ENCODE results near the gene PREB.
A peak's percentile ranks its signal among the peaks of the same experiment; 100 is the strongest.

The PREB gene

GRCh38 chr2:27152796-27153464 is 18.5 kb upstream of the PREB start:
- Histone ChIP-seq H3K4me3 (ENCODE audit: severe bottlenecking) (no peak overlapping the region), H3K36me3 (ENCODE audit: low read depth) (no peaks in the 10 kb centered on the region), H3K27me3 (ENCODE audit: insufficient read depth, poor library complexity, severe bottlenecking) (no peaks in the 10 kb centered on the region), H3K9me3 (ENCODE audit: severe bottlenecking) (no peaks in the 10 kb centered on the region), H3K27ac (ENCODE audit: poor library complexity, severe bottlenecking) (no peak overlapping the region), H3K4me1 (ENCODE audit: insufficient read depth, poor library complexity, severe bottlenecking) (no peaks in the 10 kb centered on the region)
- peak; percentile 61 for ATAC-seq (ENCODE audit: low read depth)
- DNase-seq (ENCODE audit: low spot score), result no peak
- TF ChIP-seq CTCF (IDR thresholded peaks at IDR 0.05; ENCODE audit: poor library complexity, severe bottlenecking), result no peak

- peak; percentile 47; the same call in 1 of the 3 replicates for ATAC-seq (ENCODE audit: low read depth)
- Histone ChIP-seq H3K27ac (ENCODE audit: poor library complexity, severe bottlenecking) (no peak overlapping the region), H3K9me3 (ENCODE audit: severe bottlenecking) (no peaks in the 10 kb centered on the region), H3K27me3 (ENCODE audit: insufficient read depth, poor library complexity, severe bottlenecking) (no peaks in the 10 kb centered on the region), H3K36me3 (ENCODE audit: low read depth) (no peaks in the 10 kb centered on the region), H3K4me1 (ENCODE audit: insufficient read depth, poor library complexity, severe bottlenecking) (no peaks in the 10 kb centered on the region), H3K4me3 (ENCODE audit: severe bottlenecking) (no peak overlapping the region)
- TF ChIP-seq CTCF (IDR thresholded peaks at IDR 0.05; ENCODE audit: poor library complexity, severe bottlenecking), result no peak
- DNase-seq (ENCODE audit: low spot score), result no peak
Measured at GRCh38 chr2:27152102-27152795, 17.8 kb upstream of the PREB start.

- no peak for DNase-seq (ENCODE audit: low spot score)
- H3K27me3 ChIP-seq (ENCODE audit: insufficient read depth, poor library complexity, severe bottlenecking), result no peaks in the 10 kb centered on the region
- no peaks in the 10 kb centered on the region for H3K36me3 ChIP-seq (ENCODE audit: low read depth)
- no peaks in the 10 kb centered on the region for H3K4me1 ChIP-seq (ENCODE audit: insufficient read depth, poor library complexity, severe bottlenecking)
- no peak overlapping the region for H3K4me3 ChIP-seq (ENCODE audit: severe bottlenecking)
- H3K27ac ChIP-seq (ENCODE audit: poor library complexity, severe bottlenecking), result no peak overlapping the region
- H3K9me3 ChIP-seq (ENCODE audit: severe bottlenecking), result no peaks in the 10 kb centered on the region
- no peak for ATAC-seq (ENCODE audit: low read depth)
- no peak for TF ChIP-seq CTCF (IDR thresholded peaks at IDR 0.05; ENCODE audit: poor library complexity, severe bottlenecking)
Measured at GRCh38 chr2:27150639-27151230, 16.3 kb upstream of the PREB start.

GRCh38 chr2:27149570-27150405 is 15.4 kb upstream of the PREB start:
- no peaks in the 10 kb centered on the region for H3K36me3 ChIP-seq (ENCODE audit: low read depth)
- DNase-seq (ENCODE audit: low spot score) (no peak), ATAC-seq (ENCODE audit: low read depth) (no peak)
- no peak overlapping the region for H3K4me3 ChIP-seq (ENCODE audit: severe bottlenecking)
- H3K27me3 ChIP-seq (ENCODE audit: insufficient read depth, poor library complexity, severe bottlenecking), result no peaks in the 10 kb centered on the region
- H3K9me3 ChIP-seq (ENCODE audit: severe bottlenecking), result no peaks in the 10 kb centered on the region
- H3K4me1 ChIP-seq (ENCODE audit: insufficient read depth, poor library complexity, severe bottlenecking), result no peaks in the 10 kb centered on the region
- TF ChIP-seq CTCF (IDR thresholded peaks at IDR 0.05; ENCODE audit: poor library complexity, severe bottlenecking), result no peak
- no peak overlapping the region for H3K27ac ChIP-seq (ENCODE audit: poor library complexity, severe bottlenecking)

Measured in RWPE2 (cell line).